HG03469 (cell line): ENCODE results near the gene CREB3L2.
"Not testable (repeated sequence)": the region's sequence is repeated elsewhere in the genome, so short reads cannot be mapped to it uniquely, and the experiment has no call there.

ENCODE experiments used
- ATAC-seq: cut with Tn5 transposase; IDR thresholded peaks from one replicate; pipeline ENCODE4 v1.9.1; 2021; ENCODE audit warnings: mild to moderate bottlenecking, moderate library complexity, moderate number of reproducible peaks; ENCODE audit not compliant: unreplicated experiment

CREB3L2 gene

GRCh38 chr7:137935884-137936508 lies 65.9 kb downstream of the CREB3L2 start:
- no peak for ATAC-seq

GRCh38 chr7:137934941-137935883 lies 66.7 kb downstream of the CREB3L2 start:
- ATAC-seq: peak; percentile 87

GRCh38 chr7:137934176-137934826 lies 67.6 kb downstream of the CREB3L2 start:
- no peak for ATAC-seq

- no peak for ATAC-seq
Observed at GRCh38 chr7:137933270-137934017, 68.4 kb downstream of the CREB3L2 start.

- ATAC-seq: no peak
Observed at GRCh38 chr7:137932881-137933269, 69.0 kb downstream of the CREB3L2 start.

- ATAC-seq: no peak
Observed at GRCh38 chr7:137931823-137932222, 70.1 kb downstream of the CREB3L2 start.

- no peak for ATAC-seq
Observed at GRCh38 chr7:137930581-137930980, 71.3 kb downstream of the CREB3L2 start.

DNA sequence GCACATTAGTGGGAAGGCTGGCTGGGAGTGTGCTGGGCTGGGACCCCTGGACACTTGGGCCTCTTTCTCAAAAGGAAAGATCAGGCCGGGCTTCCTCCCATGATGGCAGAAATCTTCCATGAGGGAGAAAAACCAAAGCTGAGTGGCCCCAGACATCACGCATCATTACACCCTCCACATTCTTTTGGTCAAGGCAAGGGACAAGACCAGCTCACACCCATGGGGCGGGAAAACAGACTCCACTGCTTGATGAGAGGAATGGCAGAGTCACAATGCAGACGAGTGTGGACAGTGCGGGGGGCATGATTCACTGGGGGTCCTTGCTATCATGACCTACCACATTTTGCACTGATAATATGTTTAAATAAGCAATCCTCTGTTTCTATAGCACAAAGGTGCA lies 73.3 kb downstream of the CREB3L2 start:
- no peak for ATAC-seq

GRCh38 chr7:137927386-137927785 lies 74.5 kb downstream of the CREB3L2 start:
- ATAC-seq: no peak

DNA sequence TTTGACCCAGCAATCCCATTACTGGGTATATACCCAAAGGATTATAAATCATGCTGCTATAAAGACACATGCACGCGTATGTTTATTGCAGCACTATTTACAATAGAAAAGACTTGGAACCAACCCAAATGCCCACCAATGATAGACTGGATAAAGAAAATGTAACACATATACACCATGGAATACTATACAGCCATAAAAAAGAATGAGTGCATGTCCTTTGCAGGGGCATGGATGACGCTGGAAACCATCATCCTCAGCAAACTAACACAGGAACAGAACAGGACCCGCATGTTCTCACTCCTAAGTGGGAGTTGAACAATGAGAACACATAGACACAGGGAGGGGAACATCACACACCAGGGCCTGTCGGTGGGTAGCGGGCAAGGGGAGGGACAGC lies 75.7 kb downstream of the CREB3L2 start:
- not testable (repeated sequence) for ATAC-seq

GRCh38 chr7:137925754-137926153 lies 76.1 kb downstream of the CREB3L2 start:
- ATAC-seq: no peak

- no peak for ATAC-seq
Observed at GRCh38 chr7:137925091-137925490, 76.8 kb downstream of the CREB3L2 start.

DNA sequence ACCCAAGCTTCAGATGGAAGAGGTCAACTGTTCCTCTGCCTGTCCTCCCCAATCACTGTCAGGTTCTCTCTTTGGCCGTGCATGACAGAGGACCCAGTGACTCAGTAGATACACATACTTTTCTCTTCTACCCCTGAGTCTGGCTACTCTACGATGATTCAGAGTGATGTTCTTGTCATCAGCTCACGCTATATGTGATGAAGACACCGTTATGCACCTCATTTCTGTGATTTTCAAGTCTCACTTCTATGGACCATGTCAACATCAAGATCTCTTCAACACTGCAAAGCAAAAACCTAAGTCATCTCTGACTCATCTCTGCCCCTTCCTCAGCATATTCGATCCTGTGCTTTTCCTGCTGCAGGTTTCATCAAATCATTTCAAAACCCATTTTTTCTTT lies 78.5 kb downstream of the CREB3L2 start:
- no peak for ATAC-seq

DNA sequence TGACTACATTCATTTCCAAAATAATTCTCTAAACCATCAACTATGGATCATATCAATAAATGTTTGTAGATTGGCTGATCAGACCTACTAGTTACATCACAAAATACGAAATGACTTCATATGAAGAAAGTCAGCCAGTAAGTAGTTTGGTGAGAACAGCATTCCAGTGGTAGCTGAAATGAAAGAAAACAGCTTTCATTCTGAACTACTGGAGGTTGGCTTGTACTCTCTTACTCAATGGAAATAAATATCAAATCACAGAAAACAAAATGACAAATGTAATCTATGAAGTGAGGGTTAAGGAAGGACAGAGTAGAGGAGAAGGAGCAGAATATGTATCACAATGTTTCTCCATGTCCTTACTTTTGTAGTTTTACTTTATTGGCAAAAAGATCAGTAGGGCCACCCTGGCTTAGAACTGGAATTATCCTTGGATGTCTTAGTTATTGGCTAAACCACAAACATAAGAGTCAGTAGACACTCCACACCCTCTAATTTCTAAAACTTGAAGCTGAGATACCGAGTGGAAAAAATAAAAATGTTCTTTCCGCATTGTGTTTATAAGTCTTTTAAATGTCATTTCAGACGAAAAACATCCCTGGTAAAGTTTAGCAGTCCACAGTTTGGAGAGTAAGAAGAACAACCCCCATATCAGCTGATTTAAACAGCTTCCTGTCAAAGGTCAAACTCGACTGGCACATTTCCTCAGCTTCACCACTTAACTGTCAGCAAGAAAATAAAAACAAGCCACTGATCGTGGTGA lies 81.1 kb downstream of the CREB3L2 start:
- no peak for ATAC-seq

- ATAC-seq: no peak
Observed at GRCh38 chr7:137919987-137920386, 81.9 kb downstream of the CREB3L2 start.

- ATAC-seq: no peak
Observed at GRCh38 chr7:137916980-137917645, 84.8 kb downstream of the CREB3L2 start.

GRCh38 chr7:137916564-137916963 lies 85.3 kb downstream of the CREB3L2 start:
- no peak for ATAC-seq

GRCh38 chr7:137915266-137915665 lies 86.6 kb downstream of the CREB3L2 start:
- no peak for ATAC-seq

GRCh38 chr7:137913985-137914384 lies 87.9 kb downstream of the CREB3L2 start:
- ATAC-seq: no peak

DNA sequence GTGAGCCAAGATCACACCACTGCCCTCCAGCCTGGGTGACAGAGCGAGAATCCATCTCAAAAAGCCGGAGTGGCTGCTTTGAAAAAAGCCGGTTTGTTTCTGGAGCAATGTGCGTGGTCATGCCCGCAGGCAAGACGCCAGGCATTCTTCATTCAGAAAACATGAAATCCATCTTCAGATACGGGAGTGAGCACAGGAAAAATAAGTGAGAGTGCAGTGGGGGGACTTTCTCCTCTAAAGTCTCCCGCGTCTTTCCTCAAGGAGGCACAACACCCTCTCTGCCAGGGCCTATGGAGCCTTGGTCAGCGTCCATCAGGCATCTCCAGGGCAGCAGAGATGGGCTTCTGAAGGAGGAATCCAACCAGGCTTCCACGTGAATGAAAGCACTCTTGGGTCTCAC lies 92.8 kb downstream of the CREB3L2 start:
- ATAC-seq: no peak
